A549 treated with CORT108297 at 1 μM for 4 hours (cell line): ENCODE results near the gene EPB41L5. TPM values are rescaled to one million over a fixed set of nuclear protein-coding genes. Genes with fewer than 3 reads are reported as not detected.

Experiments used
- total RNA-seq: library from RNA; stranded (reverse); fragments of 200-300 nt; extraction: Qiagen RNA extraction; gene quantifications from 5 replicates; pipeline ENCODE4 v1.2.3, GENCODE V29; 2022

Gene EPB41L5
- total RNA-seq: 3.7 to 5.3 TPM (median 4.2 TPM) in 5 replicates

DNA sequence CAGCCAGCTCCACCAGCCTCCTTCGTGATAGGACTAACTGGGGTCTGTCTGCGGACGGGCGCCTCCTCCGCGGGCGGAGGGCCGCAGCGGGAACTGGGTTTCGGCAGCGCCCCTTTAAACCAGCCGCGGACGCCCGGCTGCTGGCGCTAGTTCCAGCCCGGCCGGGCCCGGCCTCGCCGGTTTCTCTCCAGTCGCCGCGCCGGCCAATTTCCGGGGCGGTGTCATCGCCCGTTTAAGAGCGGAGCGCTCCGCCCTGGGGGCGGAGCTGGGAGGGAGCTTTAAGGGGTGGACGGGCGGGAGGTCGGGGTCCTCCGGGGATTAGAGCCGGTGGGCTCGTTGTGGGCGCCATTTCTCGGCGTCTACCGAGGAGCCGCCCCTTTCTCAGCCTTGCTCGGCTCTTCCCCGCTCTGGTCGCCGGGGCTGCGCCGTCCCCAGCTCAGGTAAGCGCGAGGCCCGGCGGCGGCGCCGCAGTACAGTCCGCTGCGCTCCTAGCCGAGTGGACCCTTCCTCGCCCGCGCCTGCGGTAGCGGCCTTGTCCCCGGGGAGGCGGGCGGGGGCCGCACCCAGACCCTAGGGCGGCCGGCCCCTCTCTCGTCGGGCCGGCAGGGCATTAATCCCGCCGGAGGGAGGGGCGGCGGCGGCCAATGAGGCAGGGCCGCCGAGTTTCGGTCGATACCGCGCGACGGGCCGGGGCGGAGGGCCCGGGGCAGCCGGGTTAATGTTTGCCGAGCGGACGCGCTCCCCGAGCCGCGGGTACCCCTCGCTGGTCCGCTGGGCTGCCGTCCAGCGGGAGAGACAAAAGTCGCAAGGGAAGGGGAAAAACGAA lies at the start of gene EPB41L5:
TSS of gene EPB41L5 (plus strand) at position 307 of the 826 bp plus-strand sequence. CDS start 6,008 bp downstream, outside the sequence.

GRCh38 chr2:120223034-120223912 lies 210.4 kb downstream of the EPB41L5 start, which contains the start of gene TMEM185B:
TMEM185B (minus strand) TSS chr2:120223400; CDS start chr2:120222976, 424 bp downstream.

Other genes with a start within 250 kb of the EPB41L5 start
- gene TMEM185B, start 210.3 kb downstream of the EPB41L5 start, total RNA-seq: 45.8 to 53.7 TPM (median 50.1 TPM) in 5 replicates
- 61.4 to 89.7 TPM (median 69.2 TPM) in 5 replicates for gene RALB, start 239.8 kb downstream of the EPB41L5 start, total RNA-seq